Activated T-cell treated with anti-CD3 and anti-CD28 coated beads for 4 hours (primary cell): ENCODE measurements around the gene REEP6.
A peak's percentile ranks its signal among the peaks of the same experiment; 100 is the strongest.

Experiments used
- DNase-seq: peaks from one replicate; pipeline ENCODE4 v3.0.0-alpha.2; 2020

The REEP6 gene

GRCh38 chr19:1491114-1491848, at the start of gene REEP6:
TSS of gene REEP6 (plus strand) at chr19:1491181. CDS start at chr19:1491270, 89 bp downstream.
- no peak for DNase-seq

GRCh38 chr19:1441677-1442438, 49.1 kb upstream of the REEP6 start:
- no peak for DNase-seq

GRCh38 chr19:1445185-1445931, 45.6 kb upstream of the REEP6 start:
- peak; percentile 70 for DNase-seq

- DNase-seq = no peak
Observed at GRCh38 chr19:1445932-1446712, 44.9 kb upstream of the REEP6 start.

- DNase-seq = no peak
Observed at GRCh38 chr19:1446713-1447481, 44.1 kb upstream of the REEP6 start.

- DNase-seq = no peak
Observed at GRCh38 chr19:1447504-1447903, 43.5 kb upstream of the REEP6 start.

GRCh38 chr19:1447944-1448343, 43.0 kb upstream of the REEP6 start:
- DNase-seq = no peak

- no peak for DNase-seq
Observed at GRCh38 chr19:1449467-1450442, 41.2 kb upstream of the REEP6 start, which contains the start of gene APC2. TSS of gene APC2 (plus strand) at chr19:1450121. CDS start at chr19:1453002, 2,881 bp downstream.

- DNase-seq = no peak
Observed at GRCh38 chr19:1450735-1451731, 39.9 kb upstream of the REEP6 start.

GRCh38 chr19:1451916-1452801, 38.8 kb upstream of the REEP6 start:
- no peak for DNase-seq

GRCh38 chr19:1452802-1453524, 38.0 kb upstream of the REEP6 start:
- DNase-seq = no peak

GRCh38 chr19:1453525-1454364, 37.2 kb upstream of the REEP6 start:
- no peak for DNase-seq

GRCh38 chr19:1455002-1455335, 36.0 kb upstream of the REEP6 start:
- DNase-seq = no peak

GRCh38 chr19:1455336-1456120, 35.5 kb upstream of the REEP6 start:
- DNase-seq = no peak

- no peak for DNase-seq
Observed at GRCh38 chr19:1456121-1456900, 34.7 kb upstream of the REEP6 start.
